Renal cortical epithelial cell (primary cell): ENCODE data around the gene ABHD16A. TPM values are rescaled to one million over a fixed set of nuclear protein-coding genes. Genes with fewer than 3 reads are reported as not detected.

Experiments
- DNase-seq: peaks from one replicate; pipeline ENCODE4 v3.0.0-alpha.2; 2011; ENCODE audit warnings: low read depth
- total RNA-seq: library from RNA; depleted of rRNA; stranded (reverse); fragments of >200 nt; gene quantifications from 2 replicates; pipeline ENCODE4 v1.2.3, GENCODE V29; 2014

ABHD16A gene
- total RNA-seq, 1 donor from 2014 or later = 56.6 TPM

DNA sequence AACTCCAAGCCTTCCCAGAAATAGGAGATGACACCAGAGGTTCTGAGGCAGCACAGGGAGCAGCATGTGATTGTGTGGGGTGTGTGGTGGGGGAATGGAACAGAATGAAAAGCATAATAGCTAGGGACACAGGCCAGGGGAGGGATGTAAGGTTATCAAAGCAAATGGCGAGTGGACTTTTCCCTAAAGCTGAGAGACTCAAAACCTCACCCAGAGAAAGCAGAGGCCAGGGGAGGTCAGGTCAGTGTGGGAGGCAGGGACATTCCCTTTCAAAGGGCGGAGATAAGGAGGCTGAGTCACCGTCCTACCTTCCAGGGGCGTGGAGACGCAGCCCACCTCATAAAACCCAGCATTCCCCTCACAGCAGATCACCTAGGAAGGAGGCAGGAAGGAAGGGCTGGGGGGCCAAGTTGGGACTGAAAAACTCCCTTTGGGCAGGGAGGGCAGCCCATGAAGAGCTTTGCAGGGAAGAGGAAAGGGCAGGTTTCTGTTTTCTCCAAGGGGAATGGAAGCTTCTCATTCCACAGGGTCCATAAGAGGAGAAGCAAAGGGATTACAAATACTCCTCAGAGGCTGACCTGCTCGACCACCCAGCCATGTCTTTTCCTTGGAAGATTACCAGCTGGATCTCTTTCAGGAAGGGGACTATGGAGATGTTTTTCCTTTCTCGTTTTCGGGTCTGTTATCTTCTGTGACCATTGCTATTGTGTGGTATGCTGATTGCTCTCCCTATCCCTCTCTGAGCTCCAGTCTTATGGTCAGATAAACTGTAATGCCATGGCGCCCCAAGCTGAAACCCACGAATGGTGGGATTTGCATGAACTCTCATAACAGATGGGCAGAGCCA, 12.7 kb downstream of the ABHD16A start:
- no peak for DNase-seq

DNA sequence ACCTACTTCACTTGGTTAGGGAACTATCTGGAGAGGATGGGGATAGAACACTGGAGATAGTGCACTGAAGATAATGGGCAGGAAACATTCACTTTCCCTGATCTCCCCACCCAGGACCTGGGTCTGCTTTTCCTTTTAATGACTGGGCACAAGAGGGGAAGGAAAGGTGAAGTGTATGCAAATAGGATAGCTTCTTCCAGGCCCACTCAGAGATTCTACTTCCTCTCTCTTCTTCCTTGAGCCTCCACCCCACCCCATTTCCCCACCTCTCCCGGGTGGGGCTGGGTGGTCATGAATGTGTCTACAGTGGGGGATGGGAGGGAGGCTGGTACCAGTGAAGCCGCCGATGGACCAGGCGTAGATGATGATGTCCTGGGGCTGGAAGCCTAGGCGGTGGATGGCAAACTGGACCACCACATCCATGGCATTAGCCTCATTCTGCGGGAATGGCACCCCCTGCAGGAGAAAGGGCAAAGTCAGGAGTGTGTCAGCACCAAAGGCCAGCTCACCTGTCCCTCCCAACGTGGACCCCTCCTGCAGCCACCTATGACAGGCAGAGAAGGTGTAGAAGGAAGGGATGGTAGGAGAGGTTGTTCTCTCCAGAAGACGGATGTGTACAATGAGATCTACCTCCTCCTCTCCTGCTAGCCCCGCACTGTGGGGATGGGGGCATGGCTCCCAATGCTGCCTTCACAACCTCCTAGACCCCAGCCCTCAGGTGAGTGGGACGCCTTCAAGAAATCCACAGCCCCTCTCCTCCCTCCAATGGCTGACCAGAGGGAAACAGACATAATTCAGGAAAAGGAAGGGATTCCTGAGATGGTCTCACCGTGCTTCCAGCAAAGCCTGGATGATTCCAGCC, 13.6 kb downstream of the ABHD16A start:
- DNase-seq = no peak

DNA sequence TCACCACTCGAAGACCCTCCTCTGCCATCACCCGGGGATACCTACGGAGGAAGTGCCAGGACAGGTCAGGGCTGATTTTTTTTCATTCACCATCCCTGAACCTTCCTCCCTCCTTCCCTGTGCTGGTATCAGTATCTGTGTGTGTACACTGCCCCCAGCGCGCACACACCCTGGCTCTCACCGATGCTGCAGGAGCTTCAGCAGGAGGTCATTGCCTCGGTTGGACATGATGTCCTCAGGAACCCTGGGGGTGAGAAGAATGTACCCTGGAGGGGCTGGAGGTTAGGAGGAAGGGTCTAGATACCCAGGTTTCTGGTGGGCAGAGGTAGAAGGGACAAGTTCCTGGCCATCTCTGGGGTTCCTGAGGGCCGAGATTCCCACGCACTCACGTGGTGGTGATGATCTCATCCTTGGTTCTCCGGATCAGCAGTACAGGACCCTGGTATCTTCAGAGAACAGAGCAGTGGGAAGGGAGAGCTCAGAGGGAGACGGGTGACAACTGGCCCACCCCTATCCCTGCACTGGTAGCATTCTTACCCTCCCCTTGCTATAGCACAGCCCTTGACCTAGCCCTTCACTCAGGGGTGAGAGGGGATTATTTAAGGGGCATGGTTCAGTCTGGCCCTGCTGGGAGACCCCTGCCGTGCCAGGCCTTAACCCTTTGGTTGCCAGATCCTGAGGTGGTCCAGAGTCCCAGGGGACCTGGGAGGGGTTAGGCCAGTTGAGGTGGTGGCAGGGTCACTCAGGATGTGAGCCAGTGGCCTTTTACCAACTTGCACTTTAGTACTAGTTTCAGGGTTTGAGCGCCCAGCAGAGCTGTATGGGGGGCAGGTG, 15.0 kb downstream of the ABHD16A start:
- no peak for DNase-seq

DNA sequence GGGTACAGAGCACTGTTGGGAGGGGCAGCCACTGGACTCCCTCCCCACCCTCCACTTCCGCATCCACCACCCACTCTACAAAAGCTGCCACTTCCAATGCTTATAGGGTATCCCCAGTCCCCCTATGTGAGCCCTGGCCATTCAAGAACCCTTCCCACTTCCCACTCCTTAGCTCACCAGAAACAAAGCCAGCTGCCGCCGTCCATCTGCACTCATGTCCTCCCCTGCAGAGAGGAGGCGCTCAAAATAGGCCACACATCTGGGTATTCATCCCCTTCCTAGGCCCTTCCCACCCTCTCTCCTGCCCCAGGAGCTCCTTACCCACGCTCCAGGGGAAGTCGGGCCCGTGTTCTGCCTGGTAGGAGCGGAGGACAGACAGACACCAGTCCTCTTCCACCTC, 15.8 kb downstream of the ABHD16A start:
- DNase-seq = no peak

DNA sequence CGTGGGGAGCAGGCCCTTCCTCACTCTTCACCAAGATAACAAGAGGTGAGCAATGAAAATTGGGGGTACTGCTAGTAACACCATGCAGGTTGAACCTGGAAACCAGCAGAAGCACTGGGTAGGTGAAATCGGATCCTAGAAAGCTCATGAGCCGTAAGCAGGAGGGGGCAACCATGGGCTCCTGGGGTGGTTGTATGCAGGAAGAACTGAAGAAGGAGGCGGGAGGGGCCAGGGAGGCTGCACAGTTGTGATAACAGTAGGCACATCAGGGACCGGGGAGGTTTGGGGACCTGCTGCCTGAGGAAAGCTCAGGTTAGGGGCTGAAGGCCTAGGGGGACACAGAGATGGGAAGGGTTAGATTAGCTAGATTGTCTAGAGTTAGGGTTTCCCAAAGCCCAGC, 16.6 kb downstream of the ABHD16A start:
- DNase-seq = no peak

DNA sequence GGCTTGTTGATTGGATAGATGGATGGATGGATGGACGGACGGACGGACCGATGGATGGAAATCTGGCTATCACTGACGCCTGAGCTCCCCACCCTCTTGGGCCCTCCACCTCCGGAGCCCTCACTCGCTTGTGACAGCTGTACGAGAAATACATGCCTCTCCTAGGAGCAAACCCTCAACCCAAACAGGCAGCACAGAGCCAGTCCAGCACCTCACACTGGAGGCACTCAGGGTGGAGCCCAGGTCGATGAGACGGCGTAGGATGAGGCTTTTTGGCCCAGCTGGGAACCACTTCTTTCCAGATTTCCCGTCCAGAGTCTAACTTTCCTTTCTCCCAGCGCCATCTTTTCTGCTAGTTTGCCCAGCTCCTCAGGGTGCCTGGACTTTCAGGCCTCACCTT, 19.5 kb downstream of the ABHD16A start:
- no peak for DNase-seq

DNA sequence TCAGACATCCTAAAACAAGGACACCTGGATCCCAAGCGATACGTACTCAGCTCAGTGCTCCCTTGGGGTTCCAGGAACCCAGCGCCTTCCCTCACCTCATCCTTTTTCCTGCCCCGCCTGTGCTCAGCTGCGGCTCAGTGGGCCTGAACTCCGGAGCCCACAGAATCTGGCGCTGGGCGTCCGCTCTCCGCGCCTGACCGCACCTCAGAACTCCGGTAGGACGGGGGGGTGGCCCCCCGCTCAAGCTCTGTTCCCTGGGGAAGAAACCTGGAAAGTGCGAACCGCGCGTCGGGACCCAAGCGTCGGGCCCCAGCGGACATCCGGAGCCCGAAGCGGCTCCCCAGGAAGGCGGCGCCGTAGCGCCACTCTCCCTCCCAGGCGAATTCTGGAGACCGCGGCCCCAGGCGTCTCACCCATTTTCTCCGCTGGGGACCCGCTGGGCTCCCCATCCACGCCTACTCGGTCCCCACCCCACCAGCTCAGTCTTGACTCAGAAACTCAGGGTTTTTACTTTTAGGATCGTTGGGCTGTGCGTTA, 21.9 kb downstream of the ABHD16A start:
- DNase-seq = peak; percentile 53

DNA sequence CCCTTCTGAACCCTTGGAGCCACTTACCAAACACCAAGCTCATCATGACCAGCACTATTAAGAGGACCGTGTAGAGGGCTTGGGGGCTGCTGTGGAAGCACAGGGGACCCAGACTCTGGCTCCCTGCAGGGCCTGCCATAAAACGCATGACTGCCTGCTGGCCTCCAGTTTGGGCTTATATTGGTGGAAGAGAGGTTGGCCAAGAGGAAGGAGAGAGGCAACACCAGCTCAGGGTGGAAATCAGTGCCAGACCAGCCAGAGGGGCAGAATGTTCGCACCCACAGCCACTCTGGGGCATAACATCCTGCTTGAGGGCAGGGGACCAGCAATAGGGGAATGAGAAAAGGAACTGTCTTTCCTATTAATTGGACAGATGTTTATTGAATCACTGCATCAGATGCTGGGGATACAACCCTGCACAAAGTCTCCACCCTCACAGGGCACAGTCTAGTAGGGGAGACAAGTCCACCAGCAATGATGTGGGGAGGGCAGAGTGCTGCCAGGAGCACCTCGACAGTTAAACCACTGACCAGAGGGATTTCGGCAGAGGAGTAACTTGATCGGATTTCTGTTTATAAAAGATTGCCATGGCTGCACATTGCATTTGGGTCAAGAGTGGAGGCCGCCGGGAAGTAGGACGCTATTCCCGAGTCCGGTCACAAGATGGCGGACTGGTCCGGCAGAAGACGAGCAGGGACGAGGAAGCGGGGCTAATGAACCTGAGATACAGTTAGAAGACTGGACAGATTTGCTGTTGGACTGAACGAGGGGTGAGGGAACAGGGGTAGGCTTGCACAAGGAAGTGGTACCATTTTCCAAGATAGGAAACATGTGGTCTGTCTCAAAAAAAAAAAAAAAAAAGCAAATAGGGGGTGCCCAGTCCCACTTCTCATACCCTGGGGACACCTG, 22.6 kb downstream of the ABHD16A start, which contains the start of gene LY6G5C:
Gene LY6G5C, minus strand, starts transcription at position 842 of the 909 bp plus-strand sequence. Its CDS starts 694 bp downstream, at position 148.
- DNase-seq = peak; percentile 84

DNA sequence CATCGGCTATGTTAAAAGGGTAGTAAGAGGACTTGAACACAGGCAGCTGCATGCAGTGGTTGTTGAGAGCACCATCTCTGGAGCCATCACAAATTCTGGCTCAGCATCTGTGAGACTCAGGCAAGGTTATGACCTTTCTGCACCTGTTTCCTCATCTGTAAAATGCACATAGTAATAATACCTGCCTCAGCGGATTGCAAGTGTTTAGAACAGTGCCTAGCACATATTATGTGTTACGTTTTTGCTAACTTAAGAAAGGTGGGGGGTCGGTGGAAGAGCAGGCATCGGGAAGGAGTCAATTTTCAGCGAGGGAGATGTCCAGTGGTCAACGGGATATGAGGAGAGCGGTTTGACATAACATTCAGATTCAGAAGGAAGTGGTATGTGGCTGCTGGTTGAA, 25.2 kb downstream of the ABHD16A start:
- no peak for DNase-seq

DNA sequence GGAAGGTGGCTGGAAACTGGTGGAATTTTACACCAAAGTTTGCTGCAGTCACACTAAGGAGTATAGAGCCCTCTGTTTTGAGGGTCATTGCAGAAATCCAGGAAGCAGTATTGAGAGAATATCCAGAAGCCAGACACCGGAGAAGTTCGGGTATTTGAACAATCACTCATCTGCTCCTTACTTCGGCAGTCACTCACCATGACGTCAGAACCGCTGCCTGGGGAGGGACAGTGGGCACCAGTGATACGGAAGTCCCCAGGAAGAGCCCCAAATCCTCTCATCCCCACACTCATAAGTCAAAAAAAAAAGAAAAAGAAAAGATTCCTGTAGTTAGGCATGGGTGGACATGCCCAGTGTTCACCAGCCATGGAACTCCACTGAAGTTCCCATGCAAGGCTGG, 26.2 kb downstream of the ABHD16A start:
- DNase-seq = no peak

DNA sequence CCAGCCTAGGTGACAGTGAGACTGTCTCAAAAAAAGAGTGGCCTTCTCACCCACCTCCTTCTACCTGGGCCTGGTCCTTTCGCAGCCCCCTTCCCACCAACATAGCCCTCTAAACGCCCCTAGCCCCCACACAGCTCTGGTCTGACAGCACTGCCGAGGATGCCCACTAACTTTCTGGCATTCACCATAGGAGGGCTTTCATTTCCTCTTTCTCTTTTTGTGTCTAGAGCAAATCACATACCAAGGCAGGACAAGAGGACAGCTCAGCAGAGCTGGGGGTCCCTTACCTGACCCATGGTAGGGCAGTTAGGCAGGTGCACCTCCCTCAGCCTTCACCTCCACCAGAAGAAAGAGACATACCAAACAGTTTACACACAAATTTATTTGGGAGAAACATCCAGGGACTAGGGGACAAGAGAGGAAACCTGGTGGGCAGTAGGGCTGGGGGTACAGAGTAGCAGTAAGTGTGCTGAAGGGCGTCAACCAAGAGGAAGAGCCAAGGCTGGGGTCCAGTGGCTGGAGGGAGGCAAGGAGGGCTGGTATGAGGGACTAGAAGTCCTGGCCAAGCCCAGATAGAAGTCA, 26.7 kb downstream of the ABHD16A start:
- no peak for DNase-seq

DNA sequence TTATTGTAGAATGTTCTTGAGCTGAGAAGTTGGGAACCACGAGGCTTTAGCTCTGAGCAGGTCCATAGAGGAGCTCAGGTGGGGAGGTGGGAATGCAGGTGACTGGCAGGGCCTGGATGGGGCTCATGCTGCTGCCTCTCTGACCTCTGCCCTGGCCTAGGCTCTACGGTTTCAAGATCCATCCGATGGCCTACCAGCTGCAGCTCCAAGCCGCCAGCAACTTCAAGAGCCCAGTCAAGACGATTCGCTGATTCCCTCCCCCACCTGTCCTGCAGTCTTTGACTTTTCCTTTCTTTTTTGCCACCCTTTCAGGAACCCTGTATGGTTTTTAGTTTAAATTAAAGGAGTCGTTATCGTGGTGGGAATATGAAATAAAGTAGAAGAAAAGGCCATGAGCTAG, 33.4 kb downstream of the ABHD16A start, which contains the start of gene LY6G5B:
Gene LY6G5B, plus strand, starts transcription at position 301 of the 400 bp plus-strand sequence. CDS start 975 bp downstream, outside the sequence.
- DNase-seq = no peak

DNA sequence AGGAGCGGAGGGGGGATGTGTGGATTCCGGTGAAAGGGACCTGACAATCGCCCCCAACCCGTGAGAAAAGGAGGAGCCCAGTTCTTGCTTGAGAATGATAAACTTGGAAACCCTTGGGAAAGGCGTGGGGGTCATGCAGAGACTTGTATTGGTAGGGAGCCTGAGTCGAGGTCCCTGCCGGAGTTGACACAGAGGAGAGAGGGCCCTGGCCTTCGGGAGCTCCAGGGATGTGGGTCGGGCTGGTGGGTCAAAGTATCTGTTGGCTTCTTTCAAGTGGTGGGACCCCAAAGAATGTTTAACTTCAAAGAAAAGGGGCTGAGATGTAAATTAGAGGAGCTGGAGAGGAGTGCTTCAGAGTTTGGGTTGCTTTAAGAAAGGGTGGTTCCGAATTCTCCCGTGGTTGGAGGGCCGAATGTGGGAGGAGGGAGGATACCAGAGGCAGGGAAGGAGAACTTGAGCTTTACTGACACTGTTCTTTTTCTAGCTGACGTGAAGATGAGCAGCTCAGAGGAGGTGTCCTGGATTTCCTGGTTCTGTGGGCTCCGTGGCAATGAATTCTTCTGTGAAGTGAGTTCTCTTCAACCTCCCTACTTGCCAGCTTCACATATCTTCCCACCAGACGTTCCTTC, 36.7 kb downstream of the ABHD16A start:
- no peak for DNase-seq

DNA sequence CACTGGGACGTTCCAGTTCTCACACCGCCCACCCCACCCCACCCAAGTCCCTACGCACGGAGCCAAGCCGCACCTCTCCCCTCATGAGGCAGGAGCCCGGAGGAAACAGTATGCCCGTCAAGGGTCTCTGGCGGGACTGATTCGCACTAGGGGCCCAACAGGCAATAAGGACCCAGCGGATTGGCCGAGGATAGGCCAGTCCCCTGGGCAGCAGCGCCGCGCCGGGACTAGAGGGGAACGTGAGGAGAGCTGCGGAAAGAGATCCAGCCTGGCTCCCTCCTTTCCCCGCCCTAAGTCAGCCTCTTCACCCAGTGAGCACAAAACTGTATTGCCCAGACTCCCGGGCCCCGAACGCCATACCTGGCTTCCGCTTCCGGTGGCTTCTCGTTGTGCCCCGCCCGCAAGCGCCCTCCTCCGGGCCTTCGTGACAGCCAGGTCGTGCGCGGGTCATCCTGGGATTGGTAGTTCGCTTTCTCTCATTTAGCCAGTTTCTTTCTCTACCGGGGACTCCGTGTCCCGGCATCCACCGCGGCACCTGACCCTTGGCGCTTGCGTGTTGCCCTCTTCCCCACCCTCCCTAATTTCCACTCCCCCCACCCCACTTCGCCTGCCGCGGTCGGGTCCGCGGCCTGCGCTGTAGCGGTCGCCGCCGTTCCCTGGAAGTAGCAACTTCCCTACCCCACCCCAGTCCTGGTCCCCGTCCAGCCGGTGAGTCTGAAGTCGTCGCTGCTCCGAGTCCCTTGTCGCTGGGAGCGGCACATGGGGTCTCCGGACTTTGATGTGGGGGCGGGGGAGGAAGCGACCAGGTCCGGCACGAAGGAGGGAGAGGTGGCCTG, 37.4 kb downstream of the ABHD16A start, which contains the start of gene CSNK2B:
Gene CSNK2B, plus strand, starts transcription at position 580 of the 836 bp plus-strand sequence. CDS start 752 bp downstream, outside the sequence.
- DNase-seq = peak; percentile 94

DNA sequence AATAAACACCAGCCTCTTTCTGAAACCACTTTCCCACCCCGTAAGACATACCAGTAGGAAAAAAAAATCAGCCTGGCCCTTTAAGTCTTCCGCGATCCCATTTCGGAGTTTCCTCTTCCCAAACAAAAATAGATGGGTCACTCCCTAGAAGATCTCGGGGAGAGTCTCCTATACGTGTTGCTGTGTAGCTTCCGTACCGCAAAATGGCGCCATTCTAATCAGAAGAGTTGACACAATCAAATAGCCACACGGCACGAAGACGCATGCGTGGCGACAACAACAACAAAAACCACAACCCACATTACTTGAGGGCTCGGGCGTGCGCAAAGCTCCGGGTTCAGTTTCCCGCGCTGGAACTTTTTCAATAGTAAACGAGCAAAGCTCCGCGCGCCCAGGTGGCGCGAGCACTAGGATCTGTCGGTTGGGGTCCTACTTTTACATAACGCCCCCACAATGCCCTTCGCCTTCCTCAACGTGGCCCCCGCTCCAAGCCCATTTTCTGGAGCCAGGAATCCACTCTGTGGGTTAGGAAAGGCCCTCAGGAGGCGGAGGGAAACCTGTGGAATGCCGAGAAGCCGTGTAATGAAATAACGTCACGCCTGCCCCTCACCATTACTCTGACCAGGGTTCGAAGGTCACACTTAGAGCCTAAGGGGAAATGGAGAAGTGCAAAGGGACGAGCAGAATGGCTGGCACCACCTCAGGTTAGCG, 38.2 kb downstream of the ABHD16A start, which contains the start of gene GPANK1:
Gene GPANK1, minus strand, starts transcription at position 208 of the 711 bp plus-strand sequence. CDS start 519 bp downstream, outside the sequence.
- DNase-seq = peak; percentile 92

DNA sequence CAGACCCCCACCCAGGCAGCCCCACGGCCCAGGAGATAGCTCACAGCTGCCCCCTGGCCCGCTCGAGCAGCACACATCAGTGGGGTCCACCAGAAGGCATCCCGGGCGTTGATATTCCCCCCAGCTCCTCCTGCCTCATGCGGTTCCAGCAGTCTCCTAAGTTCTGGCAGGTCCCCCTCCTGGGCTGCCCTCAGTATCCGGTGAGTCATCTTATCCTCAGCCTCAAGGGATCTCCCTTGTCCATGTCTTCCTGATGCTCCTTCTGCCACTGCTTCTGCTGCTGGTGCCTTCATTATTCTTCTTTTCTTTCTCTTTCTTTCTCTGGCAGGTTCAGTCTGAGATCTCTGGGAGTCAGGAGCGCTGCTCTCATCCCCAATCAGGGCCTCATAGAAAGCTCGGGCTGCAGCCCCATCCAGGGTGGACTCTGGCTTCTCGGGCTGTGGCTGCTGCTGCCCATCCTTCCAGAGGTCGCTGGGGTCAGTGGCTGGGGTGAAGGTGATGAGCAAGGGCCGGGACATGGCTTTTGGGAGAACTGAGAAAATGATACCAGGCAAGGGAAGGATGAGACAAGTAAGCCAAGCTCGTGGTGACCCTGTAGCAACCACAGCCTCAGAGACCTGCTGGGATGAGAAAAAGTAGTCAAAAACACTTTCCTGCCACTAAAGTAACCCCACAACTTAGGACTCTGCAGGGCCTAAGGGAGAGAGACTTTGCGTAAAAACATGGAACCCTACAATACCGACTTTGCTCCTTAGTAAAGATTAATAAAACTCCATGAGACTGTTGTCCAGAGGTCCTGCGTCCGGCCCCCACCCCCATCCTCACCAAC, 38.9 kb downstream of the ABHD16A start:
- DNase-seq = peak; percentile 68
